OCI-M2 (cell line): Measurements from ENCODE around the gene PRKCA.
"Not testable (repeated sequence)": the region's sequence is repeated elsewhere in the genome, so short reads cannot be mapped to it uniquely, and the experiment has no call there.

Experiments
- DNase-seq: peaks from one replicate; lab custom pipeline; 2025; ENCODE audit not compliant: unreplicated experiment; lab: John Stamatoyannopoulos, UW

Gene PRKCA

GRCh38 chr17:66480802-66481201, 178.4 kb downstream of the PRKCA start:
- DNase-seq: no peak

DNA sequence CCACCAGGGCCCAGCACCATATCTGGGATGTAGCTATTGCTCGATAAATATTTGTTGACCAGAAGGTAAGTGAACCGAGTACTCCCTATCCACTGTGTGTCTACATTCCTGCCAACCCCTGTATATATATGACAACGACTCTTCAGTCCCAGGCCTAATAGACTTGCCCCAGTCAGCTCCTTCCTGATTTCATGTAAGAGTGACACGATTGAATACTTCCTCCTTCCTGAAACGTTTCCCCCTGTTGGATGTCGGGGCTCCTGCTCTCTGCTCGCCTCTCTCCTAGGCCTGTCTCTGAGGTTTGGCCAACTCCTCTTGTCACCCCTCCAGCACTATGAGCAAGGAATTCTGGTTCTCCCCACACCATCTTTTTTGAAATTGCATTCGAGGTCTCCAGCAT, 178.9 kb downstream of the PRKCA start:
- DNase-seq: no peak

DNA sequence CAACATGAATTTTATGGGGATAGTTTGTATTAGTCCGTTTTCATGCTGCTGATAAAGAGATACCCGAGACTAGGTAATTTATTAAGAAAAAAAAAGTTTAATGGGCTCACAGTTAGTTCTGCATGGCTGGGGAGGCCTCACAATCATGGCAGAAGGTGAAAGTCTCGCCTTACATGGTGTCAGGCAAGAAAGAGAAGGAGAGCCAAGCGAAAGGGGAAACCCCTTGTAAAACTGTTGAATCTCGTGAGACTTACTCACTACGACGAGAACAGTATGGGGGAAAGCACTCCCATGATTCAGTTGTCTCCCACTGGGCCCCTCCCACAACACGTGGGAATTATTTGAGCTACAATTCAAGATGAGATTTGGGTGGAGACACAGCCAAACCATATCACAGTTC, 181.5 kb downstream of the PRKCA start:
- DNase-seq: no peak

- no peak for DNase-seq
These were observed 183.0 kb downstream of the PRKCA start for GRCh38 chr17:66485309-66485947.

GRCh38 chr17:66487121-66487520, 184.7 kb downstream of the PRKCA start:
- no peak for DNase-seq

- DNase-seq: no peak
These were observed 185.6 kb downstream of the PRKCA start for GRCh38 chr17:66487981-66488468.

DNA sequence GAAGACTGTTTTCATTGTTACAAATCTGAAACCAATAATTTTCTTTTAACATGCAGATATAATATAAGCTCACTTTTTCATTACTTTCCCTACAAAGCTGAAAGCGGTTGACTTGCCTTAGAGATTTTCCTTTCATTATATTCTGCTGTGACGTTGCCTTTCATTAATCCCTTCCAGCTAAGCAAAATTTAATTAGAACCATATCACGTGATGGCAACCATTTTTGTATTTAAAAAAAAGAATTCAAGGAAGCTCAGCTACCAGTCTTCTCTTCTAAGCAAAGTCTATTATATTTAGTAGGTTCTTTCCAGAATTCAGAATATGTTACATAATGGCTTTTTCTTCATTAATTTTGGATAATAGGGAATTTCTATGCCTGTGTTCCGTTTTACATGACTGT, 186.5 kb downstream of the PRKCA start:
- DNase-seq: no peak

GRCh38 chr17:66489576-66489975, 187.2 kb downstream of the PRKCA start:
- DNase-seq: not testable (repeated sequence)

DNA sequence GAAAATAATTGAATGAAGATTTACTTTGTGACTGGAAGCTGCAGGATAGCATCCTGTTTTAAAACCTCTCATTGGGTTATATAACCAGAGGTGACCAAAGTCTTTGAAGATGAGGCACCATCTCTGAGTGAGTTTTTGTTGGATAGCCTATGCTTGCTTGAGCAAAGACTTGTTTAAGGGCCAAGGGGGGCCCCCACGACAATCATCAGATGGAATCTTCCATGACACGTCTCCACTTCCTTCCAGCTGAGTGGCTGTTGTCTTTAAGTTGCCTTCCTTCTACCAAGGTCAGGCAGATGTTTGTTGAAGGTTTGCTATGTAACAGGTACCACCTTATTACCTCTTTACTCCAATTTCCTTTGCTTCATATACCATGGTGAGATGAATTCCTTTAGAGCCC, 188.8 kb downstream of the PRKCA start:
- DNase-seq: no peak

DNA sequence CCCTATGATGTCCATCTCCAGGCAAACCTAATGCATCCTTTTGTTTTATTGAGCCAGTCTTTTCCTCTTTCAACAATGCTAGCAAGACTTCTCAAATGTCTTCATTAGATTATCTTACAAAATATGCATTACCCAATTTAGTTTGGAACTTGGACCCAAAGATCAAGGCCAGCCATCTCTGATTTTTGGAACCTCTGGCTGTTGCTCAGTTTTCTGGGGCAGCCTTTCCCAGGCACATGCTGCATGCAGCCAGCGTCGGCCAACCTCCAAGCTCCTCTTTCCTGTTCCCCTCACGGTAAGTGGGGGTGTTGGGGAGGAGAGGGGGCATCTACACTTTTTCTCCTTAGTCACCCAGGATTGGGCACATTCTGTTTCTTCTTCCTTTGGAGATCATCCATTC, 189.3 kb downstream of the PRKCA start:
- no peak for DNase-seq

GRCh38 chr17:66492080-66492479, 189.7 kb downstream of the PRKCA start:
- no peak for DNase-seq

DNA sequence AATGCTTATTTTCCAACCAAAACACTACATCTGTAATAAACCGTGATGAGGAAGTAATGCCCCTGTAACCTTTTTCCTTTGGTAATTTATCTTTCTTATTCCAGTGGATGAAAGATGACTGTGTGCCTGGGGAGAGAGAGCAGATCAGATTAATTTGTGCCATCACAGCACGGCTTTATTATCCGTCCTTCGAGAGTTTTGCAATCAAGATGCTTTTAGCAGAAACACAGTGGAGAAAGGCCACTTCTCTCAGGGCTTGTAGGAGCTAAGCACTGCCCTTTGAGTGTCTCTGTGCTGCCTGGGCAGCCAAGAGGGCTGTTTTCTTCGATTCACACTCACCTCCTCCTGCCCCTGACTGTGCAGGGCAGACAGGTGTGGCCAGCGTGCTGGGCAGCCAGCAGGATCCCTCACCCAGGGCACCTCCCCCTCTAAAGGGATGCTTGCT, 190.2 kb downstream of the PRKCA start:
- no peak for DNase-seq

- DNase-seq: peak; percentile 5
These were observed 191.0 kb downstream of the PRKCA start for GRCh38 chr17:66493283-66494019.

- DNase-seq: no peak
These were observed 191.8 kb downstream of the PRKCA start for GRCh38 chr17:66494023-66494803.

- no peak for DNase-seq
These were observed 192.6 kb downstream of the PRKCA start for GRCh38 chr17:66495035-66495434.

DNA sequence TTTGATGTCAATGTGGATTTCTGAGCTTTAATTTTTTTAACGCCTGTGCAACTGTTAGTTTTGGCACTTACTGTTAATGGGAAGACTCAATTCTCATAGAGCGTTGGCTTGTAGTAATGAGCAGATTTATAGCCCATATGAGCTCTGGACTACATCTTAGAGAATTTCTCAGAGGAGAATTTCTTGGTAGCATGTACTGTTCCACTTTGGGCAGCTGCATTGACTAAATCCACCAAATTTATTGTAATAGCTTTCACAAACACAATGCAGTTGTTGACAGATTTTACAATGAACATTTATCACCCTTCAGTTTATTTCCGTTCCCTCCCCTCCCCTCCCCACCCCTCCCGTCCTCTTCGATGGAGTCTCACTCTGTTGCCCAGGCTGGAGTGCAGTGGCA, 193.9 kb downstream of the PRKCA start:
- DNase-seq: no peak

- DNase-seq: no peak
These were observed 196.2 kb downstream of the PRKCA start for GRCh38 chr17:66498580-66498979.

DNA sequence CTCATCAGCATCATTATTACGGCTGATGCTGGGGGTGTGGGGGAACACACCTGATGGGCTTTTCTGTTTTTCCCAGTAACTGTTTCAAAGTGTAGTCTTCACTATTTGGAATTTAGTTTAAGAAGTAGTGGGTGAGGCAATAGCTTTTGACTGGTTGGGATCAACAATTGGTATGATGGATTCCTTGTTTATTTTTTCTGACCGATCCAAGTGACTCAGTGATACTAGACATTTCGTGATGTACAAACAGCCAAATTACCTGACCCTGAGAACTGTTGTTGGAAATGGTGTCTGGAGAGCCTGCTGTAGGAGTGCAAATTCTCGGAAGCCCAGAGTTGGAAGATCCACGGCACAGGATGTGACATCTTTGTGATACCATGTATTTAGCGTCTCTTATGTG, 204.2 kb downstream of the PRKCA start:
- DNase-seq: no peak

GRCh38 chr17:66507103-66507923, 204.9 kb downstream of the PRKCA start:
- DNase-seq: no peak

- no peak for DNase-seq
These were observed 205.8 kb downstream of the PRKCA start for GRCh38 chr17:66507982-66508760.
